H1 (cell line): ENCODE data around the gene IFT20. TPM values are rescaled to one million over a fixed set of nuclear protein-coding genes. Genes with fewer than 3 reads are reported as not detected.

Experiments used
- BCL11A ChIP-seq, 2 experiments: IDR thresholded peaks; one replicate each; pipeline ENCODE4 v1.6.1; 2011; ENCODE audit warnings: low read depth in 2 of 2, low read length in 2 of 2, mild to moderate bottlenecking in 2 of 2
- FOSL1 ChIP-seq: IDR thresholded peaks from 2 replicates; pipeline ENCODE4 v1.6.1; 2011; ENCODE audit warnings: mild to moderate bottlenecking, low read depth, low read length, moderate library complexity; ENCODE audit not compliant: insufficient read depth
- KDM1A ChIP-seq: fragments of 200-600, 300-600 bp; sonication (generic); IDR thresholded peaks from 2 replicates; pipeline ENCODE4 v1.7.1; 2016; ENCODE audit warnings: mild to moderate bottlenecking, low read length, borderline replicate concordance
- PHF8 ChIP-seq: fragments of 200-600 bp; sonication (generic); conservative IDR thresholded peaks from 2 replicates; pipeline ENCODE4 v1.7.1; 2012; ENCODE audit warnings: low read depth, mild to moderate bottlenecking, inconsistent platforms, low read length, moderate library complexity
- POLR2AphosphoS5 ChIP-seq: IDR thresholded peaks from 2 replicates; pipeline ENCODE4 v1.6.1; 2011; ENCODE audit warnings: low read depth, low read length
- RAD21 ChIP-seq, 2 experiments: IDR thresholded peaks in 1 of 2; conservative IDR thresholded peaks in 1 of 2; 2 replicates each; pipeline ENCODE4 v1.6.1; 2011; ENCODE audit warnings: low read depth in 2 of 2, low read length in 2 of 2, improper control_type of control experiment in 1 of 2, inconsistent platforms in 1 of 2, mild to moderate bottlenecking in 1 of 2, moderate library complexity in 1 of 2
- RNF2 ChIP-seq: fragments of 200-900, 300-1000 bp; sonication (generic); IDR thresholded peaks from 2 replicates; pipeline ENCODE4 v1.7.1; 2016; ENCODE audit warnings: borderline replicate concordance, low read depth, mild to moderate bottlenecking, antibody characterized with exemption, low read length; ENCODE audit not compliant: poor library complexity, severe bottlenecking; ENCODE audit errors: missing control alignments
- SP1 ChIP-seq: IDR thresholded peaks from 2 replicates; pipeline ENCODE4 v1.6.1; 2011; ENCODE audit warnings: low read depth, low read length
- TAF7 ChIP-seq: optimal IDR thresholded peaks from 2 replicates; pipeline ENCODE3; 2011; ENCODE audit warnings: low read depth, mild to moderate bottlenecking, inconsistent platforms, low read length, moderate library complexity, borderline replicate concordance
- polyA plus RNA-seq, 7 experiments: library from polyadenylated mRNA; depleted of rRNA in 3 of 7; stranded (reverse) in 5 of 7; unstranded in 2 of 7; fragments of >200 nt in 5 of 7; fragments of 200-250 nt in 2 of 7; gene quantifications; 1 replicate in 5 of 7; 2 replicates in 1 of 7; 4 replicates in 1 of 7; pipeline versions ENCODE4 v1.2.1 to v1.2.3, GENCODE V29; 2011 to 2013; ENCODE audit warnings: missing spikeins in 2 of 7, mixed read lengths in 2 of 7
- total RNA-seq: library from RNA; stranded (reverse); fragmentation: NEBNext Ultra II Directional; extraction: Animal tissue kit (Norgen Biotek cat#: 25700); gene quantifications from 2 replicates; pipeline ENCODE4 v1.2.1, GENCODE V29; 2021
- TF ChIP-seq, protein P1 (sequence below): IDR thresholded peaks from 2 replicates; pipeline ENCODE4 v1.6.1; 2012; ENCODE audit warnings: inconsistent platforms

The IFT20 gene
- total and polyA plus RNA-seq, 2 of the 8 experiments (the other 6 are each of a cell fraction or from before 2014, with no cell fraction given), result 9.0 to 21.0 TPM

DNA sequence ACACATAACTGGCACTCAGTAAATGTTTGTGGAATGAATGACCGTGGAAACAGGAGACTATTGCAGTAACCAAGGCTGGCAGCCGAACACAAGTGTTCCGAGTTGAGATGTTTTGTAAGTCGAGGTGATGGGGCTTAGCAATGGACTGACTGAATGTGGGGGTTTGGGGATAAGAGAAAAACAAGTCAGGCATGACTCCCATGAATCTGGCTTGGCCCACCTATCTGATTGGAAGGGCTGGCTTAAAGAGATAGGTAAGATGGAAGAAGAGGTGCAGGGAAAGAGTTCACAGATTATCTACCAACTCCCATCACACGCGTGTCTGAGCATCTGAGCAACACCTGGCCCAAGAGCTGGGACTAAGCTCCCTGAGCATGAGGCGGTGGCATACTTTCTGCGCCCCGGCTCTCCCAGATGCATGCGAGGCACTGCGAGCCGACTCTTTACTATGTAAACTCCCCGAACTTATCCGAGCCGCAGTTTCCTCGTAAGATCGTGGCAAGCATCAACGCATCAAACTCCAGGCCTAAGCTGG is 539 bp downstream of the IFT20 start (continued):
- TF ChIP-seq FOSL1, result no peak
- TF ChIP-seq RNF2, result no peak
- TF ChIP-seq, protein P1, sequence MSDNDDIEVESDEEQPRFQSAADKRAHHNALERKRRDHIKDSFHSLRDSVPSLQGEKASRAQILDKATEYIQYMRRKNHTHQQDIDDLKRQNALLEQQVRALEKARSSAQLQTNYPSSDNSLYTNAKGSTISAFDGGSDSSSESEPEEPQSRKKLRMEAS, result no peak
- no peak for TF ChIP-seq RAD21 (IDR thresholded peaks at IDR 0.05 in 1 of 2, conservative IDR thresholded peaks at IDR 0.05 in 1 of 2; ENCODE audit: low read depth in 2 of 2, low read length in 2 of 2)
- TF ChIP-seq POLR2AphosphoS5, result no peak
- TF ChIP-seq TAF7, result no peak
- no peak for TF ChIP-seq PHF8
- no peak for TF ChIP-seq KDM1A
- TF ChIP-seq BCL11A (IDR thresholded peaks at IDR 0.05; ENCODE audit: low read depth in 2 of 2, low read length in 2 of 2), result no peak
- no peak for TF ChIP-seq SP1
